NB4 (cell line): ENCODE results near the gene CCDC92.

Experiments
- POLR2A ChIP-seq: IDR thresholded peaks from 2 replicates; pipeline ENCODE4 v1.6.1; 2011; ENCODE audit warnings: mild to moderate bottlenecking; ENCODE audit not compliant: insufficient read length; ENCODE audit errors: extremely low read depth
- TF ChIP-seq, protein P1 (sequence below): IDR thresholded peaks from one replicate; pipeline ENCODE4 v1.5.1; 2012; ENCODE audit warnings: low read depth, low read length

DNA sequence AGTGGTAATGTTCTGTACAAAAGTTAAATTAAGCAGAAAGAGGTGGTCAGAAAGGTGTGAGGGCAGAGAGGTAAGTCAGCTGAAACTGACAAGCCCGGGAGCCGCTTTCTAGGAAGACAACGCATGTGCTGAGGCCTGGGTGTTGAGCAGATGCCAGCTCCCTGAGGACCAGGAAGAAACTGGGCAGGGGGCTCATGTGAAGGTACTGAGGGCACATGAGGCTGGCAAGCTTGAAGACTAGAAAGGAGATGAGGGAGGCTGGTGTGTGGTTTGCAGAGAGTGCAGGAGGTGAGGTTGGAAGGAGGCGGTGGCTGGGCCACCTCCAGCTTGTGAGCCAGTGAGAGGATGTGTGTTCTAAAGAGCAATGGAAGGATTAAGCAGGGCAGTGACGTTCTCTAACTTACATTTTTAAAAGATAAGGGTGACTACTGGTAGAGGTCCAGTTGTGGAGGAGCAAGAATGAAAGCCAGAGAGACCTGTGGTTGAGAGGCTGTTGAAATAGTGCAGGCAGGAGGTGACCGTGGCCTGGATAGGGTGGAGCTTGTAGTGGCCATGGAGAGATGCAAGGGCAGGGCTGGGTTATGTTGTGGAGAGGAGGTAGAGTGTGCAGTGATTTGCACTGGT, 29.5 kb upstream of the CCDC92 start:
- TF ChIP-seq POLR2A = no peak
- TF ChIP-seq, protein P1, sequence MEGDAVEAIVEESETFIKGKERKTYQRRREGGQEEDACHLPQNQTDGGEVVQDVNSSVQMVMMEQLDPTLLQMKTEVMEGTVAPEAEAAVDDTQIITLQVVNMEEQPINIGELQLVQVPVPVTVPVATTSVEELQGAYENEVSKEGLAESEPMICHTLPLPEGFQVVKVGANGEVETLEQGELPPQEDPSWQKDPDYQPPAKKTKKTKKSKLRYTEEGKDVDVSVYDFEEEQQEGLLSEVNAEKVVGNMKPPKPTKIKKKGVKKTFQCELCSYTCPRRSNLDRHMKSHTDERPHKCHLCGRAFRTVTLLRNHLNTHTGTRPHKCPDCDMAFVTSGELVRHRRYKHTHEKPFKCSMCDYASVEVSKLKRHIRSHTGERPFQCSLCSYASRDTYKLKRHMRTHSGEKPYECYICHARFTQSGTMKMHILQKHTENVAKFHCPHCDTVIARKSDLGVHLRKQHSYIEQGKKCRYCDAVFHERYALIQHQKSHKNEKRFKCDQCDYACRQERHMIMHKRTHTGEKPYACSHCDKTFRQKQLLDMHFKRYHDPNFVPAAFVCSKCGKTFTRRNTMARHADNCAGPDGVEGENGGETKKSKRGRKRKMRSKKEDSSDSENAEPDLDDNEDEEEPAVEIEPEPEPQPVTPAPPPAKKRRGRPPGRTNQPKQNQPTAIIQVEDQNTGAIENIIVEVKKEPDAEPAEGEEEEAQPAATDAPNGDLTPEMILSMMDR = no peak
